ENCODE results near the gene VPS13D. TPM values are rescaled to one million over a fixed set of nuclear protein-coding genes. Genes with fewer than 3 reads are reported as not detected.

VPS13D gene
- total RNA-seq, 2 donors from 2014 or later, result 54.3 to 56.0 TPM

DNA sequence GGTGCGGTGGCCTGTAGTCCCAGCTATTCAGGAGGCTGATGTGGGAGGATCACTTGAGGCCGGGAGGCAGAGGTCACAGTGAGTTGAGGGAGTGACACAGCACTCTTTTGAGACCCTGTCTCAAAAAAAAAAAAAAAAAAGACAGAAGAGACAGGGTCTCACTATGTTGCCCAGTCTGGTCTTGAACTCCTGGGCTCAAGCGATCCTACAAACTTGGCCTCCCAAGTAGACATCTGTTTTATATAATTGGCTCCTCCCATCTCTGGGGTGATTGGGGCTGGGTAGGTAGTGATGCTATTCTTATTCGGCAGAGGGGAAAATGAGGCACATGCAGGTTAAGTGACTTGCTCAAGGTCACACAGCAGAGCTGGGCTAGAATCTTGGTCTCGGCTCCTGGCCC is 23.6 kb upstream of the VPS13D start:
- H3K9ac ChIP-seq (ENCODE audit: low read depth in 2 of 2, low read length in 2 of 2), result no peak overlapping the region
- intact Hi-C loops (cut with DNase I), result no loop called here
- H3K27ac ChIP-seq, result no peak overlapping the region
- DNase-seq, result no peak
- TF ChIP-seq, protein P1, sequence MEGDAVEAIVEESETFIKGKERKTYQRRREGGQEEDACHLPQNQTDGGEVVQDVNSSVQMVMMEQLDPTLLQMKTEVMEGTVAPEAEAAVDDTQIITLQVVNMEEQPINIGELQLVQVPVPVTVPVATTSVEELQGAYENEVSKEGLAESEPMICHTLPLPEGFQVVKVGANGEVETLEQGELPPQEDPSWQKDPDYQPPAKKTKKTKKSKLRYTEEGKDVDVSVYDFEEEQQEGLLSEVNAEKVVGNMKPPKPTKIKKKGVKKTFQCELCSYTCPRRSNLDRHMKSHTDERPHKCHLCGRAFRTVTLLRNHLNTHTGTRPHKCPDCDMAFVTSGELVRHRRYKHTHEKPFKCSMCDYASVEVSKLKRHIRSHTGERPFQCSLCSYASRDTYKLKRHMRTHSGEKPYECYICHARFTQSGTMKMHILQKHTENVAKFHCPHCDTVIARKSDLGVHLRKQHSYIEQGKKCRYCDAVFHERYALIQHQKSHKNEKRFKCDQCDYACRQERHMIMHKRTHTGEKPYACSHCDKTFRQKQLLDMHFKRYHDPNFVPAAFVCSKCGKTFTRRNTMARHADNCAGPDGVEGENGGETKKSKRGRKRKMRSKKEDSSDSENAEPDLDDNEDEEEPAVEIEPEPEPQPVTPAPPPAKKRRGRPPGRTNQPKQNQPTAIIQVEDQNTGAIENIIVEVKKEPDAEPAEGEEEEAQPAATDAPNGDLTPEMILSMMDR (IDR thresholded peaks at IDR 0.05), result no peak
- H3K4me1 ChIP-seq, result no peaks in the 10 kb centered on the region
- H3K4me3 ChIP-seq, result no peak overlapping the region
- no peaks in the 10 kb centered on the region for H3K27me3 ChIP-seq
- no peaks in the 10 kb centered on the region for H3K9me3 ChIP-seq
- H3K36me3 ChIP-seq, result no peaks in the 10 kb centered on the region

DNA sequence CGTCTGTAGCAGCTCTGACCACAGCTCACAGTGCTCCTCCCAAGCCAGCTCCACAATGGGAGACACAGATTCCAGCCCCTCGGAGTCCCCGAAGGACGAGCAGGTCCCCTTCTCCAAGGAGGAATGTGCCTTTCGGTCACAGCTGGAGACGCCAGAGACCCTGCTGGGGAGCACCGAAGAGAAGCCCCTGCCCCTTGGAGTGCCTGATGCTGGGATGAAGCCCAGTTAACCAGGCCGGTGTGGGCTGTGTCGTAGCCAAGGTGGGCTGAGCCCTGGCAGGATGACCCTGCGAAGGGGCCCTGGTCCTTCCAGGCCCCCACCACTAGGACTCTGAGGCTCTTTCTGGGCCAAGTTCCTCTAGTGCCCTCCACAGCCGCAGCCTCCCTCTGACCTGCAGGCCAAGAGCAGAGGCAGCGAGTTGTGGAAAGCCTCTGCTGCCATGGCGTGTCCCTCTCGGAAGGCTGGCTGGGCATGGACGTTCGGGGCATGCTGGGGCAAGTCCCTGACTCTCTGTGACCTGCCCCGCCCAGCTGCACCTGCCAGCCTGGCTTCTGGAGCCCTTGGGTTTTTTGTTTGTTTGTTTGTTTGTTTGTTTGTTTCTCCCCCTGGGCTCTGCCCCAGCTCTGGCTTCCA is 22.9 kb upstream of the VPS13D start:
- Histone ChIP-seq H3K27me3 (no peaks in the 10 kb centered on the region), H3K4me1 (no peaks in the 10 kb centered on the region), H3K36me3 (no peaks in the 10 kb centered on the region), H3K4me3 (no peak overlapping the region), H3K9ac (ENCODE audit: low read depth in 2 of 2, low read length in 2 of 2) (no peak overlapping the region), H3K9me3 (no peaks in the 10 kb centered on the region), H3K27ac (no peak overlapping the region)
- TF ChIP-seq, protein P1 (IDR thresholded peaks at IDR 0.05), result no peak
- DNase-seq, result no peak
- intact Hi-C loops (cut with DNase I), result no loop called here

DNA sequence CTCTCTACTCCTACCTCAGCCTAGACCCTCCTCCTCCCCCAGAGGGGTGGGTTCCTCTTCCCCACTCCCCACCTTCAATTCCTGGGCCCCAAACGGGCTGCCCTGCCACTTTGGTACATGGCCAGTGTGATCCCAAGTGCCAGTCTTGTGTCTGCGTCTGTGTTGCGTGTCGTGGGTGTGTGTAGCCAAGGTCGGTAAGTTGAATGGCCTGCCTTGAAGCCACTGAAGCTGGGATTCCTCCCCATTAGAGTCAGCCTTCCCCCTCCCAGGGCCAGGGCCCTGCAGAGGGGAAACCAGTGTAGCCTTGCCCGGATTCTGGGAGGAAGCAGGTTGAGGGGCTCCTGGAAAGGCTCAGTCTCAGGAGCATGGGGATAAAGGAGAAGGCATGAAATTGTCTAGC is 21.6 kb upstream of the VPS13D start:
- DNase-seq, result no peak
- intact Hi-C loops (cut with DNase I), result loop anchor here (2.0 kb wide), 1 partner anchor 83 kb away; no protein-coding TSS in a partner anchor
- Histone ChIP-seq H3K4me1 (no peaks in the 10 kb centered on the region), H3K9me3 (no peaks in the 10 kb centered on the region), H3K27me3 (no peaks in the 10 kb centered on the region), H3K4me3 (no peak overlapping the region), H3K36me3 (no peaks in the 10 kb centered on the region), H3K27ac (no peak overlapping the region), H3K9ac (ENCODE audit: low read depth in 2 of 2, low read length in 2 of 2) (no peak overlapping the region)
- TF ChIP-seq, protein P1 (IDR thresholded peaks at IDR 0.05), result no peak

DNA sequence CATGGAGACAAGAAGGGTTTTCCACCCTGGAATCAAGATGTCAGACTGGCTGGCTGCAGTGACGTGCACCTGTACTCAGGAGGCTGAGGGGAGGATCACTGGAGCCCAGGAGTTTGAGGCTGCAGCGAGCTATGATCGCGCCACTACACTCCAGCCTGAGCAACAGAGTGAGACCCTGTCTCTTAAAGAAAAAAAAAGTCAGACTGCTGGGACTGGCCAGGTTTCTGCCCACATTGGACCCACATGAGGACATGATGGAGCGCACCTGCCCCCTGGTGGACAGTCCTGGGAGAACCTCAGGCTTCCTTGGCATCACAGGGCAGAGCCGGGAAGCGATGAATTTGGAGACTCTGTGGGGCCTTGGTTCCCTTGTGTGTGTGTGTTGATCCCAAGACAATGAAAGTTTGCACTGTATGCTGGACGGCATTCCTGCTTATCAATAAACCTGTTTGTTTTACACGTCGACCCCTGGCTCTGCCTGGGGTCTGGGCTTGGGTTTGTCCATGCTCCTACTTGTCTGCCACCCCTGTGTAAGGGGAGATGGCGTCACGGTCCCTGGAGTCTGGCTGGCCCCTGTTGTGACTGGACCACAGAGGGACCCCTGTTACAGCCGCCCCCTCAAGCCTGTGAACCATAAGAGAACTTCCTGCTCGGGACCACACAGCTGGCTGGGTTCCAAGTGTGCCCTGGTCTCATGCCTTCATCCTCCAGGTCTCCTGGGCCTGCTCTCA is 20.9 kb upstream of the VPS13D start:
- Histone ChIP-seq H3K36me3 (no peaks in the 10 kb centered on the region), H3K4me1 (no peaks in the 10 kb centered on the region), H3K9me3 (no peaks in the 10 kb centered on the region), H3K9ac (ENCODE audit: low read depth in 2 of 2, low read length in 2 of 2) (no peak overlapping the region), H3K27me3 (no peaks in the 10 kb centered on the region), H3K27ac (no peak overlapping the region), H3K4me3 (no peak overlapping the region)
- TF ChIP-seq, protein P1 (IDR thresholded peaks at IDR 0.05), result peak; percentile 93
- intact Hi-C loops (cut with DNase I), result loop anchor here (2.0 kb wide), 1 partner anchor 84 kb away; no protein-coding TSS in a partner anchor
- DNase-seq, result peak; percentile 93

DNA sequence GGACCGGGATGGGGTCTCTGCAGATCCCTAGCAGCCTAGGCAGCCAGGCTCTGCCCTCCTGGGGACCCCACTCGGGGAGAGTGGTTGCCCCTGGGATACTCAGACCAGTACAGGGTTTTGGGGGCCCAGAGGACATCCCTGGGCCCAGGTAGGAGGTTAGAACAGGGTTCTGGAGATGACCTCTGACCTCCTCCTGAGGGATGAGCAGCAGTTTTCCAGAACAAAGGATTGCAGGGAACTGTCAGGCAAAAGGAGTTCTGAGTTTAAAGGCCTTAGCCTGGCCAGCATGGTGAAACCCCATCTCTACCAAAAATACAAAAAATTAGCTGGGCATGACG is 20.4 kb upstream of the VPS13D start:
- Histone ChIP-seq H3K4me1 (no peaks in the 10 kb centered on the region), H3K36me3 (no peaks in the 10 kb centered on the region), H3K27me3 (no peaks in the 10 kb centered on the region), H3K4me3 (no peak overlapping the region), H3K27ac (no peak overlapping the region), H3K9ac (ENCODE audit: low read depth in 2 of 2, low read length in 2 of 2) (no peak overlapping the region), H3K9me3 (no peaks in the 10 kb centered on the region)
- TF ChIP-seq, protein P1 (IDR thresholded peaks at IDR 0.05), result no peak
- no peak for DNase-seq
- intact Hi-C loops (cut with DNase I), result loop anchor here (2.0 kb wide), 1 partner anchor 85 kb away; no protein-coding TSS in a partner anchor

All from colonic mucosa (tissue), 4 donors.